H1 (cell line): Measurements from ENCODE around the gene ZNF300.

Experiments used
- CTCF ChIP-seq, 3 experiments: IDR thresholded peaks; 1 replicate in 2 of 3; 2 replicates in 1 of 3; pipeline versions ENCODE4 v1.5.1 to v1.6.1; 2011; ENCODE audit warnings: low read length in 3 of 3, mild to moderate bottlenecking in 3 of 3, inconsistent platforms in 2 of 3, low read depth in 1 of 3, moderate library complexity in 1 of 3; ENCODE audit not compliant: insufficient read depth in 1 of 3; ENCODE audit errors: control extremely low read depth in 1 of 3
- EP300 ChIP-seq, 2 experiments: IDR thresholded peaks; 1 replicate in 1 of 2; 2 replicates in 1 of 2; pipeline ENCODE4 v1.6.1; 2011 to 2012; ENCODE audit warnings: low read depth in 2 of 2, low read length in 2 of 2, mild to moderate bottlenecking in 2 of 2, borderline replicate concordance in 1 of 2, inconsistent platforms in 1 of 2, moderate library complexity in 1 of 2
- EZH2 ChIP-seq: fragments of 200-600 bp; sonication (generic); IDR thresholded peaks from 2 replicates; pipeline ENCODE4 v1.7.1; 2012; ENCODE audit warnings: low read depth, mild to moderate bottlenecking, moderate library complexity, low read length, inconsistent platforms; ENCODE audit not compliant: severe bottlenecking
- GABPA ChIP-seq: IDR thresholded peaks from 2 replicates; pipeline ENCODE4 v1.6.1; 2011; ENCODE audit warnings: mild to moderate bottlenecking, low read length, moderate library complexity, borderline replicate concordance; ENCODE audit not compliant: insufficient read depth
- HDAC2 ChIP-seq, 2 experiments: fragments of 300-600 bp in 1 of 2; sonication (generic) in 1 of 2; IDR thresholded peaks; 2 replicates each; pipeline ENCODE4 v1.6.1; 2011 to 2012; ENCODE audit warnings: low read depth in 2 of 2, low read length in 2 of 2, mild to moderate bottlenecking in 2 of 2, moderate library complexity in 2 of 2, borderline replicate concordance in 1 of 2, inconsistent platforms in 1 of 2
- POLR2A ChIP-seq, 2 experiments: IDR thresholded peaks; 1 replicate in 1 of 2; 2 replicates in 1 of 2; pipeline ENCODE4 v1.6.1; 2011; ENCODE audit warnings: low read depth in 2 of 2, low read length in 2 of 2, mild to moderate bottlenecking in 2 of 2; ENCODE audit errors: control extremely low read depth in 1 of 2
- SIN3A ChIP-seq, 2 experiments: IDR thresholded peaks in 1 of 2; conservative IDR thresholded peaks in 1 of 2; 2 replicates each; pipeline ENCODE4 v1.6.1; 2011 to 2012; ENCODE audit warnings: low read length in 2 of 2, improper control_type of control experiment in 1 of 2, low read depth in 1 of 2, mild to moderate bottlenecking in 1 of 2
- SP1 ChIP-seq: IDR thresholded peaks from 2 replicates; pipeline ENCODE4 v1.6.1; 2011; ENCODE audit warnings: low read depth, low read length
- USF2 ChIP-seq: IDR thresholded peaks from 2 replicates; pipeline ENCODE4 v1.6.1; 2011; ENCODE audit warnings: low read length, improper control_type of control experiment
- YY1 ChIP-seq: IDR thresholded peaks from 2 replicates; pipeline ENCODE4 v1.6.1; 2011; ENCODE audit warnings: low read depth, mild to moderate bottlenecking, low read length

- TF ChIP-seq EZH2 = no peak
- TF ChIP-seq CTCF (IDR thresholded peaks at IDR 0.05; ENCODE audit: control extremely low read depth in 1 of 3, insufficient read depth in 1 of 3, low read depth in 1 of 3, low read length in 3 of 3) = no peak
- TF ChIP-seq YY1 = no peak
- TF ChIP-seq HDAC2 (IDR thresholded peaks at IDR 0.05; ENCODE audit: borderline replicate concordance in 1 of 2, low read depth in 2 of 2, low read length in 2 of 2) = no peak
- no peak for TF ChIP-seq POLR2A (IDR thresholded peaks at IDR 0.05; ENCODE audit: control extremely low read depth in 1 of 2, low read depth in 2 of 2, low read length in 2 of 2)
- no peak for TF ChIP-seq GABPA
- TF ChIP-seq SIN3A (conservative IDR thresholded peaks at IDR 0.05 in 1 of 2, IDR thresholded peaks at IDR 0.05 in 1 of 2; ENCODE audit: low read depth in 1 of 2, low read length in 2 of 2) = no peak
- no peak for TF ChIP-seq USF2
- TF ChIP-seq EP300 (IDR thresholded peaks at IDR 0.05; ENCODE audit: borderline replicate concordance in 1 of 2, low read depth in 2 of 2, low read length in 2 of 2) = no peak
- no peak for TF ChIP-seq SP1
These were observed 42.7 kb downstream of the ZNF300 start for GRCh38 chr5:150862070-150862469.
